Neutrophil (primary cell): ENCODE results near the gene ADCY3.

ENCODE experiments used
- H3K27ac ChIP-seq: fragments of 200-600 bp; sonication (generic); 2 replicates; pipeline ENCODE4 v1.5.1; 2016; ENCODE audit warnings: mild to moderate bottlenecking, moderate library complexity
- H3K27me3 ChIP-seq: fragments of 200-600 bp; sonication (generic); 2 replicates; pipeline ENCODE4 v1.6.0; 2016; ENCODE audit warnings: mild to moderate bottlenecking
- H3K36me3 ChIP-seq: fragments of 200-600 bp; sonication (generic); 2 replicates; pipeline ENCODE4 v1.5.1; 2017
- H3K4me1 ChIP-seq, 2 experiments: fragments of 200-600 bp in 1 of 2; sonication (generic) in 1 of 2; 1 replicate in 1 of 2; 2 replicates in 1 of 2; pipeline versions ENCODE4 v1.5.1 to v1.6.1; 2013 to 2016; ENCODE audit warnings: low read depth in 1 of 2, low read length in 1 of 2, mild to moderate bottlenecking in 1 of 2, moderate library complexity in 1 of 2; ENCODE audit not compliant: control insufficient read depth in 1 of 2, insufficient read depth in 1 of 2
- H3K4me3 ChIP-seq, 2 experiments: fragments of 200-600 bp in 1 of 2; sonication (generic) in 1 of 2; 1 replicate in 1 of 2; 2 replicates in 1 of 2; pipeline ENCODE4 v1.5.1; 2013 to 2016; ENCODE audit warnings: low read depth in 1 of 2, low read length in 1 of 2, mild to moderate bottlenecking in 1 of 2, moderate library complexity in 1 of 2
- H3K9me3 ChIP-seq: fragments of 200-600 bp; sonication (generic); 2 replicates; pipeline ENCODE4 v1.5.1; 2016
- TF ChIP-seq, protein P1 (sequence below): fragments of 200-600 bp; sonication (generic); IDR thresholded peaks from 2 replicates; pipeline ENCODE4 v1.5.1; 2016; ENCODE audit warnings: antibody characterized with exemption

Gene ADCY3

DNA sequence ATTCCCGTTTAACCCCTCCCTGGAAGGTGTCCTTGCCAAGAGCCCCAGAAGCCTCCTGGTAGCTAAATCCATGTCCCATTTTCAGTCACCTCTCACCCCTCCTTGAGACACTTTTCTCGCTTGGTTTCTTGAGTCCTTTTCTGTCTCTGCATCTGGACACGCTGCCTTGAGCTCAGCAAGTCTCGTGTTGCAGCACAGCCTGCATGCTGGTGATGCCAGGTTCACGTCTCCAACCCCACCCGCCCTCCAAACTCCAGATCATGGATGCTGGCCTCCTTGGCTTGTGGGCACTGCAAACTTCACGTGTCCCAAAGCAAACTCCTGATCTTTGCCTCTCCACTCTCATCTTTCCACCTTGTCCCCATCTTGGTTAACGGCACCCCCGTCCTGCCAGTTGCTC is 87.5 kb downstream of the ADCY3 start:
- no peaks in the 10 kb centered on the region for H3K4me1 ChIP-seq
- TF ChIP-seq, protein P1, sequence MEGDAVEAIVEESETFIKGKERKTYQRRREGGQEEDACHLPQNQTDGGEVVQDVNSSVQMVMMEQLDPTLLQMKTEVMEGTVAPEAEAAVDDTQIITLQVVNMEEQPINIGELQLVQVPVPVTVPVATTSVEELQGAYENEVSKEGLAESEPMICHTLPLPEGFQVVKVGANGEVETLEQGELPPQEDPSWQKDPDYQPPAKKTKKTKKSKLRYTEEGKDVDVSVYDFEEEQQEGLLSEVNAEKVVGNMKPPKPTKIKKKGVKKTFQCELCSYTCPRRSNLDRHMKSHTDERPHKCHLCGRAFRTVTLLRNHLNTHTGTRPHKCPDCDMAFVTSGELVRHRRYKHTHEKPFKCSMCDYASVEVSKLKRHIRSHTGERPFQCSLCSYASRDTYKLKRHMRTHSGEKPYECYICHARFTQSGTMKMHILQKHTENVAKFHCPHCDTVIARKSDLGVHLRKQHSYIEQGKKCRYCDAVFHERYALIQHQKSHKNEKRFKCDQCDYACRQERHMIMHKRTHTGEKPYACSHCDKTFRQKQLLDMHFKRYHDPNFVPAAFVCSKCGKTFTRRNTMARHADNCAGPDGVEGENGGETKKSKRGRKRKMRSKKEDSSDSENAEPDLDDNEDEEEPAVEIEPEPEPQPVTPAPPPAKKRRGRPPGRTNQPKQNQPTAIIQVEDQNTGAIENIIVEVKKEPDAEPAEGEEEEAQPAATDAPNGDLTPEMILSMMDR: no peak
- H3K27me3 ChIP-seq: no peaks in the 10 kb centered on the region
- H3K27ac ChIP-seq: no peak overlapping the region
- H3K9me3 ChIP-seq: no peaks in the 10 kb centered on the region
- H3K4me3 ChIP-seq: no peak overlapping the region
- peaks cover 4% of the 10 kb centered on the region for H3K36me3 ChIP-seq

DNA sequence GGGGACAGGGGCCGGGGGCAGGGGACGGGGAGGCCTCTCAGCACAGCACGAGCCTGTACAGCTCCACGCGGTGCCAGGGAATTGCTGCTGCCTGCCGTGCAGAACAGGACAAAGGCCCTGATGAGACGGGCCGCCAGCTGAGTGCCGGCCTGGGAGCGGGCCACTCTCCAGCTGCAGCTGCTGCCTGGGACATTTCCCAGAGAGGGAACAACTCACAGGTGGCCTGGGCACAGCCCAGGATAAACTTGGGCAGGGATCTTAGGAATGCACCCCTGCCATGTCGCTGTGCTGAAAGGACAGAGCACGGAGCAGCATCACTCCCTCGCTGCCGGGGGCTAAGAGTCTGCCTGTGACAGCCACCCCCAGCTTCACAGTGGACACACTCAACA is 88.0 kb downstream of the ADCY3 start:
- Histone ChIP-seq H3K4me3 (no peak overlapping the region), H3K27ac (no peak overlapping the region), H3K27me3 (no peaks in the 10 kb centered on the region), H3K9me3 (no peaks in the 10 kb centered on the region), H3K36me3 (peaks cover 4% of the 10 kb centered on the region), H3K4me1 (no peaks in the 10 kb centered on the region)
- TF ChIP-seq, protein P1: no peak

DNA sequence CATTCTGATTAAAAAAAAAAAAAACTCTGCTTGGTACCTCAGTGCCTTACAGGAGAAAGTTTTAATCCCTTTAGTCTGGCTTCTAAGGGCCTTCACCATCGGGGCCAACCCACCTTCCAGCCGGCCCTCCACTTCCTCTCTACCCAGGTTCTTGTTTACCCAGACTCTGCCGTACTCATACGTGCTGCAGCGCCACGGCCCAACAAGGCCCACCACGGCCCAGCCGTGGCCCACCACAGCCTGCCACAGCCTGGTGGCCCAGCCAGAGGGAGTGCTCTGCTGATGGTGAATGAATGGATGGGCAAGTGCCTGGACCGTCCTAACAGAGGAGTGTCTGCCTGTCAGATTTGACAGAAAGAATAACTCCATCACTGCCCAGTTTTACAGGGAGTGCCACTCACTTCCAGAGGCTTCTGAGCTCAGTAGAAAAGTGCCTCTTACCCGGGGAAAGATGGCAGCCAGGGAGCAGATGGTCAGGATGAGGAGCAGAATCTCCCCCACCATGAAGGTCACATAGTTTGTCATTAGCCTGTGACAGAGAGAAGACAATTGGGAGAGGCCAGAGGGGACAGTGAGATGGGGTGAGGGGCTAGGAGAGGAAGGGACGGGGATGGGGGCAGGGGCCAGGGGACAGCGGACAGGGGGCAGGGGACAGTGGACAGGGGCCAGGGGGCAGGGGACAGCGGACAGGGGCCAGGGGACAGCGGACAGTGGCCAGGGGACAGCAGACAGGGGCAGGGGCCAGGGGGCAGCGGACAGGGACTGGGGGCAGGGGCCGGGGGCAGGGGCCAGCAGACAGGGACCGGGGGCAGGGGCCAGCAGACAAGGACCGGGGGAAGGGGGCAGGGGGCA is 88.6 kb downstream of the ADCY3 start:
- H3K4me1 ChIP-seq: no peaks in the 10 kb centered on the region
- H3K4me3 ChIP-seq: no peak overlapping the region
- no peak overlapping the region for H3K27ac ChIP-seq
- H3K36me3 ChIP-seq: peaks cover 4% of the 10 kb centered on the region
- H3K9me3 ChIP-seq: no peaks in the 10 kb centered on the region
- TF ChIP-seq, protein P1: no peak
- no peaks in the 10 kb centered on the region for H3K27me3 ChIP-seq

DNA sequence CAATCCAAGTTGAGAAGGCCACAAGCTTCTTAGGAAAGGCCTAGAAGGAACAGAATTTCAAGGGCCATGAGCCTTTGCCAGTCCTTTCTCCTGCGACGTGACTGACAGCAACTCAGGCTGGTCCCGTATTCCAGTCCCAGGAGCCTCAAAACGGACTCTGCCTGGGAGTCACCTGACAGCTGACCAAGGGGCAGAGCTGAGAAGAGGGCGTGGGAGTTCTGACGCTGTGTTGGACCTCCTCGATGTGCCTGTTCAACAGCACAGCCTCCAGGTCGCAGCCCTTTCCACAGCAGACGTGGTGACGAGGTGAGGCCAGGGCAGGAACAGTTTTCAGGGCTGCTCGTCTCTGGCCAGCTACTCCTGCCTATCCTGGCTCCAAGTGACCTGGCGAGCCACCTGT is 89.3 kb downstream of the ADCY3 start:
- Histone ChIP-seq H3K27ac (no peak overlapping the region), H3K4me3 (no peak overlapping the region), H3K4me1 (no peaks in the 10 kb centered on the region), H3K9me3 (no peaks in the 10 kb centered on the region), H3K36me3 (peaks cover 4% of the 10 kb centered on the region), H3K27me3 (no peaks in the 10 kb centered on the region)
- TF ChIP-seq, protein P1: no peak

DNA sequence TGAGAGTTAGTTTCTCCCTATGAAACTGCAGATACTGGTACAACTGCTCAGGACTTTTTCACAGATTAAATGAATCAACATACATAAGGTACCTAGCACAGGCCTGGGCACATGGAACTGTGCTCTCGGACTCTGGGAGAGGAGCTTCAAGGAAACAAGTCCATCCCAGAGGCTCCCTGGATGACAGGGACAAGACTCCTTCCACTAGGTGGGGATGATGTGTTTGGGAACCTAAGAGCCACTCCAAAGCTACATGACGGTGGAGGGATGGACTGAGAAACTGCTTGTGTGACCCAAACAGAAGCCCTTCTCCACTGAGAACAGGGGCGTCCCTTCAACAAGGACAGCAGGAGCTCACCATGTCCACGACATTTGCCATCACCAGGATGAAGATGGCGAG is 89.7 kb downstream of the ADCY3 start:
- no peak overlapping the region for H3K27ac ChIP-seq
- TF ChIP-seq, protein P1: no peak
- no peaks in the 10 kb centered on the region for H3K4me1 ChIP-seq
- H3K27me3 ChIP-seq: no peaks in the 10 kb centered on the region
- H3K36me3 ChIP-seq: peaks cover 4% of the 10 kb centered on the region
- no peaks in the 10 kb centered on the region for H3K9me3 ChIP-seq
- no peak overlapping the region for H3K4me3 ChIP-seq
